OCI-LY3 (cell line): ENCODE results near the gene NAV2.

Source experiments
- H2AFZ ChIP-seq: fragments of 200-600, 300-600 bp; shearing (Covaris generic); 2 replicates; pipeline ENCODE4 v1.6.0; 2014; ENCODE audit warnings: antibody characterized with exemption, low read depth, low read length
- H3K27ac ChIP-seq: fragments of 200-600, 300-600 bp; sonication (generic); 2 replicates; pipeline ENCODE4 v1.5.1; 2014; ENCODE audit warnings: mild to moderate bottlenecking, low read length, moderate library complexity, mixed read lengths
- H3K27me3 ChIP-seq: fragments of 200-600, 300-600 bp; sonication (generic); 2 replicates; pipeline ENCODE4 v1.6.1; 2014; ENCODE audit warnings: low read depth, low read length, mixed read lengths
- H3K36me3 ChIP-seq: fragments of 200-600, 300-600 bp; sonication (generic); replicated peaks from 2 replicates; pipeline ENCODE3; 2014; ENCODE audit warnings: low read depth, low read length, mixed read lengths
- H3K4me1 ChIP-seq: fragments of 300-600, 200-600 bp; sonication (generic); 2 replicates; pipeline ENCODE4 v1.6.1; 2014; ENCODE audit warnings: low read length, mixed read lengths
- H3K4me2 ChIP-seq: fragments of 200-600, 300-600 bp; sonication (generic); 2 replicates; pipeline ENCODE4 v1.6.1; 2014; ENCODE audit warnings: low read length, mixed read lengths
- H3K4me3 ChIP-seq: fragments of 300-600, 200-600 bp; sonication (generic); 2 replicates; pipeline ENCODE4 v1.5.1; 2014; ENCODE audit warnings: antibody characterized with exemption, mild to moderate bottlenecking, low read length, moderate library complexity
- H3K79me2 ChIP-seq: fragments of 300-600, 200-600 bp; shearing (Covaris generic); 2 replicates; pipeline ENCODE4 v1.6.1; 2014; ENCODE audit warnings: mild to moderate bottlenecking, low read length, mixed read lengths
- H3K9ac ChIP-seq: fragments of 300-600, 200-600 bp; shearing (Covaris generic); 2 replicates; pipeline ENCODE4 v1.6.0; 2014; ENCODE audit warnings: mild to moderate bottlenecking, low read length, moderate library complexity
- H3K9me3 ChIP-seq: fragments of 200-600, 300-600 bp; shearing (Covaris generic); 2 replicates; pipeline ENCODE4 v1.6.1; 2014; ENCODE audit warnings: low read length, mixed read lengths; ENCODE audit not compliant: insufficient read depth
- H4K20me1 ChIP-seq: fragments of 200-600, 300-600 bp; sonication (generic); 2 replicates; pipeline ENCODE4 v1.6.1; 2016; ENCODE audit warnings: low read length, mixed read lengths; ENCODE audit not compliant: insufficient read depth
- CTCF ChIP-seq: fragments of 200-600, 300-600 bp; sonication (generic); IDR thresholded peaks from 2 replicates; pipeline ENCODE4 v1.5.1; 2014; ENCODE audit warnings: antibody characterized with exemption, low read length, low read depth
- EZH2phosphoT487 ChIP-seq: fragments of 200-600 bp; shearing (Covaris generic); IDR thresholded peaks from 2 replicates; pipeline ENCODE4 v1.6.1; 2018; ENCODE audit warnings: antibody characterized with exemption, mixed run types, low read depth

NAV2 gene

GRCh38 chr11:20047006-20047768 is 334.6 kb downstream of the NAV2 start:
- no peak overlapping the region for H3K4me2 ChIP-seq

GRCh38 chr11:20047769-20048154 is 335.1 kb downstream of the NAV2 start:
- TF ChIP-seq EZH2phosphoT487 = no peak
- no peak for TF ChIP-seq CTCF
- H3K36me3 ChIP-seq = no peaks in the 10 kb centered on the region

More at GRCh38 chr11:20047006-20047768, 334.6 kb downstream of the NAV2 start:
- Histone ChIP-seq H3K4me3 (no peak overlapping the region), H3K9ac (no peak overlapping the region), H4K20me1 (no peaks in the 10 kb centered on the region), H3K36me3 (no peaks in the 10 kb centered on the region), H3K9me3 (no peaks in the 10 kb centered on the region), H3K79me2 (no peaks in the 10 kb centered on the region), H3K27me3 (peaks cover 9% of the 10 kb centered on the region), H2AFZ (no peak overlapping the region), H3K27ac (no peak overlapping the region), H3K4me1 (peaks cover 12% of the 10 kb centered on the region)
- TF ChIP-seq CTCF (no peak), EZH2phosphoT487 (no peak)

GRCh38 chr11:20048246-20048645 is 335.6 kb downstream of the NAV2 start:
- no peak overlapping the region for H2AFZ ChIP-seq
- H3K79me2 ChIP-seq = no peaks in the 10 kb centered on the region
- no peak overlapping the region for H3K4me2 ChIP-seq
- H3K9me3 ChIP-seq = no peaks in the 10 kb centered on the region
- no peaks in the 10 kb centered on the region for H4K20me1 ChIP-seq
- H3K4me3 ChIP-seq = no peak overlapping the region
- H3K9ac ChIP-seq = no peak overlapping the region
- H3K4me1 ChIP-seq = peaks cover 6% of the 10 kb centered on the region
- H3K27ac ChIP-seq = no peak overlapping the region
- H3K36me3 ChIP-seq = no peaks in the 10 kb centered on the region
- no peak for TF ChIP-seq EZH2phosphoT487
- TF ChIP-seq CTCF = no peak
- no peaks in the 10 kb centered on the region; the same call in 1 of the 2 replicates for H3K27me3 ChIP-seq

More at GRCh38 chr11:20047769-20048154, 335.1 kb downstream of the NAV2 start:
- Histone ChIP-seq H2AFZ (no peak overlapping the region), H3K9me3 (no peaks in the 10 kb centered on the region), H3K4me3 (no peak overlapping the region), H4K20me1 (no peaks in the 10 kb centered on the region), H3K4me2 (no peak overlapping the region), H3K27ac (no peak overlapping the region), H3K79me2 (no peaks in the 10 kb centered on the region), H3K9ac (no peak overlapping the region), H3K27me3 (peaks cover 3% of the 10 kb centered on the region), H3K4me1 (peaks cover 6% of the 10 kb centered on the region)

- no peak overlapping the region for H3K9ac ChIP-seq
- no peak overlapping the region for H3K27ac ChIP-seq
- H3K4me3 ChIP-seq = no peak overlapping the region
- no peaks in the 10 kb centered on the region for H3K9me3 ChIP-seq
- no peak for TF ChIP-seq CTCF
- H3K36me3 ChIP-seq = no peaks in the 10 kb centered on the region
- H3K79me2 ChIP-seq = no peaks in the 10 kb centered on the region
- no peaks in the 10 kb centered on the region; the same call in 1 of the 2 replicates for H3K27me3 ChIP-seq
- H4K20me1 ChIP-seq = no peaks in the 10 kb centered on the region
- no peak overlapping the region for H3K4me2 ChIP-seq
- H2AFZ ChIP-seq = no peak overlapping the region
- H3K4me1 ChIP-seq = peaks cover 6% of the 10 kb centered on the region
Measured at GRCh38 chr11:20048707-20049106, 336.1 kb downstream of the NAV2 start.
